ENCODE results near the gene SLX4IP.

Gene SLX4IP

DNA sequence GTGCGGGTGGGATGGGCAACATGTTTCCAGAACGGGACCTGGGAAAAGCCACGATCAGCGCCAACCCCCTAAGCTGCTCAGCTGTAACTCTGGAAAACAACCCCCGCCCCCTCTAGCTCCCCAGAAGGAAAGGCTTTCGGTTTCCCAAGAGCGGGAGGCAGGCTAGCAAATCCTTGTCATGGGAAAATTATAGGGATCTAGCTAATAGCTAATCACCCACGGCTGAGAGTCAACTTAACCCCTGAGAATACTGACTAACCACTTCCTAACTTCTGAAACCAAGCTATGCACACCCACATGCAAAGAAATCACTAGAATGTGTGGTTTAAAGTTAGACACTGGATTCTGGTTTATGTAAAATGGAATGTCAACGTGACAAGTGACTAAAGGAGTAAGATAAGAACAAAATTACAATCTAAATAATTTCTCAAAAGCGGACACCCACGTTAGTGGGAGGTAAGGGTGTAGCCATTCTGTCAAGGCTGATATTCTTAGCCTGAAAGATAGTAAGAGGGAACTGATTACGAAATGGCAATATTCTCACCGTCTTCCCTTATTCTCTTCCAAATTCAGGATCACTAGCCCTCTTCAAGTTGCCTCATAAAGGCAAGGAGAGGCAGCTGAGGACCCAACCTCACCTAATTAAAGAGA lies 218.6 kb downstream of the SLX4IP start:
- DNase-seq: peak in 1 of 2 donors; percentile 29

GRCh38 chr20:10654250-10654610 lies 219.1 kb downstream of the SLX4IP start:
- no peak for DNase-seq

DNA sequence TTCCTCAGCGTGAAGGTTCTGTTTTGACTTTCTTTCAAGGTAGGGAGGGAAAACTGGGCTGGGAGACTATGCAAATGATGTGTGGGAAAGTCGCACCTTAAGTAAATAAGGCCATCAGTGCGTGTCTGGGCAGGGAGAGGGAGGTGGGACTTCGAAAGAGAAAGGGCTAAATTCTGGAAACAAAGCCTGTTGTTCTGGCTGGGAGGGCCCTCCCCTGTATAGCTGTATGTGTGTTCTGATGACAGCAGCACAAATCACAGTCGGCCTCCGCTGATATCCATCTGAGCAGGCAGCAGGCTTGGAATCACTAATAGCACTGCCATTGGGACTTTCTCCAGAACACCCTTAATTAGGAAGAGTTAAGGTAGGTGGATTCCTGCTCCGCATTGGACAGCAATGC lies 219.5 kb downstream of the SLX4IP start:
- DNase-seq: no peak

DNA sequence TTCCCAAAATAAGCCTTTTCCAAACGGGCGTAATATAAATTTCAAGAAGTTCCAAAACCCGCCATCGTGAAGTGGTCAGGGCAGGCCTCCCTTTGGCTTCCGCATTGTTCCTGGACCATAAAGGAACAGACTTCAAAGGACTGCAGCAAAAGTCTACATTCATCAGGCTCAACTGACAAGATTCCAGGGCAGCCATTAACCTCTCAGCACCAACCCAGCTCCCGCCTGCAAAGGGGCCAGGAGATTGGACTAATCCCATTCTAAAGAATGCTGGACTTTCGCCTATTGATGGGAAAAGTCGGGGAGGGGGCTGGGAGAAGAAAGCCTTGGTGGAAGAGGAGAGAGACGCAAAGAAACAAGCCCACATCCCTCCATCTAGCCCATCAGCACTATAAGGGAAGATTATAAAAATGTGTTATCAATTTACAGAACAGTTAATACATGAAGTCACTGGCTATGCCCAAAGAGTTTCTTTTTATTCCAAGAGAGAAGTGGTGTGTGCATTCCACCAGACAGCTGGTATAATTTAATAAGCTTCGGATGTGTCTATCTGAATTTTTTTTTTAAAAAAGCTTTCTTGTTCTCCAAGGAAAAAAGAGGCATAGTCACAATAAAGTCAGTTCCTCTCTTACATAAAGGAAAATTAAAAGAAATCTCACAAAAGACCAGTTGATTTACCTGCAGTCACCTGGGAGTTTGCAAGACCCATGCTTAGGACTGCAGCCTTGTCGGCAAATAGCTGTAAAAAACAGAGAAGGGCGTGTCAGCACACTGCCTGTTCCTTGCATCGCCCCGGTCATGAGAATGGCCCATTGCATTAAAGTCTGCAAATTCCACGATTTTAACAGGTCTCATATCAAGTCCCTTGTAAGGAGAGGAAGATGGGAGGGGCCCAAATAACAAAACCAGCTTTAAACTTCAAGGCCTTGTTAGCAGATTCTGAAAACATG lies 220.9 kb downstream of the SLX4IP start:
- no peak for DNase-seq

DNA sequence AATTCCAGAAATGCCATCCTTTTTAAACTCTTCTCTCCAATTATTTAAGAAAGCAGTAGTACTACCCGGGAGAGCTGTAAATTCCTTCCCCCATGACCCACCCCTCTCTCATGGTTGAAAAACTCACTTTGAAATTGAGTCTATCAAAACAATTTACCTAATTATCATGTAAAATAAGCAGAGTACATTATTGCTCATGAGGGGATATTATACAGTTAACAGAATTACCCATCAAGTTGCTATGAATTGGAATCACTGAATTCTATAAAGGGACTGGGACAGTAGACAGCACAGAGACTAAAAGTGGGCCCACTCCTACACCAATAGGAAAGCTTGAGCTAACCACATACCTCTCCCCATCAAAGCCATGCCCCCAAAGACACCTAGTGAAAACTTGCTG lies 222.3 kb downstream of the SLX4IP start:
- no peak for DNase-seq

DNA sequence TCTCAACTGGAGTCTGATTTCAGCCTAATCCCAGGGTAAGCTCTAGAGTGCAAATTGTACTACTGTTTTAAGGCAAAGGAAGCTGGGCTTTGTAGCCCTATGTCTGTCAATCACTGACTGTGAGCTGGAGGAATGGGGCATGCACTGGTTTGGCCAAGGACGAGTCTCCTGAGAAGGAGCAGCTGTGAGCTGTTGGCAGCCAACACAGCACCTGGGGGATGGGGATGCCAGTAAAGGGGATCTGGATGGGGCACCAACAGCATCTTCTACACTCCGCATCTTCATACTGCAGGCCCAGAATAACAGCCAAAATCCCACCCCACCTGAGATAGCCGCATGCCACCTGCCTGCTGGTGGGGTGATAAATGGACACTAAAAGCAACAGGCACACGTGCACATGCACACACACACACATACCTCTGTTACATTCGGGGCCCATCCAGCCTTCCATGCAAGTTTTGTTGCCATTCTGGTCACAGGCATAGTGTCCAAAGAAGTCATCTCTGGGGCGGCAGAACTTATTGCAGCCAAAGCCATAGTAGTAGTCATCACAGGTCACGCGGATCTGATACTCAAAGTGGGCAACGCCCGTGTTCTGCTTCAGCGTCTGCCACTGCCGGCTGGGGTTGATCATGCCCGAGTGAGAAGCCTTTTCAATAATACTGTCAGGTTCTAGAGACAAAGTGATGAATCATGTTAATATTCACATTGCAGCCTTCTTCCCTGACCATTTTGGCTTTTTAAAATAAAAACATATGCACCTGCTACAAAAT lies 223.1 kb downstream of the SLX4IP start:
- no peak for DNase-seq

DNA sequence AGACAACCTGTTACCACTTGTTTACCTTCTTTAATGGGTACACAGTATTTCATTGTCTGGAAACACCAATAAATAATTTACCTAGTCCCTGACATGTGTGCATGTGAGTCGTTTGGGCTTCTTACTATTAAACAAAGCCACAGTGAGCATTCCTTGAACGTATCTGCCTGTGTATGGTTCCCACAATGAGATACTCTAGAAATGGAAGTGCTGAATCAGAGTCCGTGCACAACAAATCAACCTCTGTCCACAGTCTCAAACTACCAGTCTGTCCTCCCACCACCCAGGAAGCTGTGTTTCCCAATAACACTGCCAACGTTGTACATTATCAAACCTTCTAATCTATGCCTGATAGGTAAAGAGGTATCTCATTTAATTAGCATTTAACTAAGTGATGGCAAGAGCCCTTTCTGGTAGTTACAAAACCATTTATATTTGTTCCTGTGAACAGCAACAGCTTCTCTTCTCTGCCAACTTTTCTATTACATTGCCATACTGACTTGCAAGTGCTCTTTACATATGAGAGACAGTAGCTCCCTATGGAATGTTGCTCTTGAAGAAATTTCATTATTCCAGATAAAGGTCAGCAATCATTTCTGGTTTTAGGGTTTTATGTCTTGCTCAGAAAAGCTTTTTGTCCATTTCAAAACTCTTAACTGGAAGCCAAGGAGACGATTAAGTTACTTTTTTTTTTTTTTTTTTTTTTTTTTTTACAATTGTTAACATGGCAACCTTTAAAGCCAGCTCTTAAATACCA lies 223.9 kb downstream of the SLX4IP start:
- DNase-seq: no peak

DNA sequence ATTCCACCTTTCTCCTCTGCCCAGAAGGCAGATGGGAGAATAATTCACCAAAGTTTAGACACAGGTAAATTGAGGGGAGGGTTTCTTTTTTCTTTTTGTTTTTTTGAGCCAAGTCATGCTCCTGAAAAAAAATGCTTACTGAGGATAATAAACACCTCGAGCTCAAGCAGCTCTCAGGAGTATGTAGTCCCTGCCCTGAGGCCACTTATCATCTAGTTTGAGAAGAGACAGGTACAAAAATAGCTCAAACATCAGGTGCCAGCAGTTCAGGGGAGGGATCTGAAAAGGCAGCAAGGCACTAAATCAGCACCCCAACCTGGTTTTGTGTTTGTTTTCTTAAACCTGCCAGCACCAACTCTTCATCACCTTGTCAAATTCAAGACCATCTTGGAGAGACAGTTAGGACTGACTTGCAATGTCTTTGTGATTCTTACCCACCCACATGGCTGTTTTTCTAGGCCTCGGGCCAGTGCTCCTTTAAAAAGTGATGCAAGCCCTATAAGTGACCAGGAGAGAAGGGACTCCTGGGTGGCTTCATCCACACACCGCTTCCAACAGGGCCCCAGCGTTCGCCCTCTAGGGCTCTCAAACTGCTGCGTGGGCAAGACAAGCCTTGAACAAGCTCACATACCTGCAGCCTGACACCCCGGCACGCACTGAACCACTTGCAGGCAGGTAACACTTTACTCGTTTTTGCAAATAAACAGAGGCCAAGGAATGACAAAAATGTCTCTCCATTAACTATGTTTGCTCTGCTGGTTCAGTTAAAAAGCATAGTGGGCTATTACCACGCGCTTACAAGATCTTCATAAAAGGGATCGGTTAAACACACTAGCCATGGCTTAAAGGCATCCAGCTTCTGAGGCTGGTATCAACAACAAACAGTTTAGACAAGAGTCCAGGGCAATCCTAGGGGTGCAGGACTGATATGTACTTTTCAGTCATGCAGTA lies 224.8 kb downstream of the SLX4IP start:
- DNase-seq: no peak

GRCh38 chr20:10660661-10661060 lies 225.6 kb downstream of the SLX4IP start:
- no peak for DNase-seq

DNA sequence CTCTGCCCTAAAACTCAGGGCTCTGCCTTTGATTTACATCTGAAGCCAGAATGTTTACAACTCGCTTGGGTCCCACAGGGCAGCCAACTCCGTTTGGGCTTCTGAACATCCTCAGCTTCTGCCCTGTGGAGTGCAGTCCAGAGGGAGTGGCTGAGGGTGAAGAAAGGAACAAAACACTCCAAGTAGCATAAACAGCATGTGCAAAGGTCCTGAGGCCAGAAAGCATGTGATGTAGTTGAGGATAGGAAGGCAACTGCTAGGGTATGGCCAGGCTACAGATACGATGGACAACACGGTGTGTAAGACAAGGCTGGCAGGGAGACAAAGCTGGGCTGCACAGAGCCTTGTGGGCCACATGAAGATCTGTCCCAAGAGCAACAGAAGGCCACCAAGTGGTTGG lies 226.2 kb downstream of the SLX4IP start:
- DNase-seq: no peak

DNA sequence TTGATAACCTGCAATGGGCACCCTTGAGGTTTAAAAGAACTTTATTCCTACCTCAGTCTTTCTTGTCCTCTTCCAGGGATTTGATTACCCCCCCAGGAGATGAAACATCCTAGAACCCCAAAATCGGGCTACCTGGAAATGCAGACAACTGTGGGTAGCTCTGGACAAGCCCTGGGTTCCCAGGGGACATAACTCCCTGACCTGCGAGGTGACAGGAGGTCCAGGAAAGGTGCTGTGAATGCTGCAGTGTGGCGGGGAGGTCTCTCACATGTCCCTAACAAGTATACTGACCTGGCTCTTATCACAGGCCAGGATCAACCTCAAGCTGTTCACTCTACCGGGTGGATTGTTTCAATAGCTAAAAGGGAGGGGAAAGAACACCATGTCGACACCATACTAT lies 227.0 kb downstream of the SLX4IP start:
- DNase-seq: no peak

DNA sequence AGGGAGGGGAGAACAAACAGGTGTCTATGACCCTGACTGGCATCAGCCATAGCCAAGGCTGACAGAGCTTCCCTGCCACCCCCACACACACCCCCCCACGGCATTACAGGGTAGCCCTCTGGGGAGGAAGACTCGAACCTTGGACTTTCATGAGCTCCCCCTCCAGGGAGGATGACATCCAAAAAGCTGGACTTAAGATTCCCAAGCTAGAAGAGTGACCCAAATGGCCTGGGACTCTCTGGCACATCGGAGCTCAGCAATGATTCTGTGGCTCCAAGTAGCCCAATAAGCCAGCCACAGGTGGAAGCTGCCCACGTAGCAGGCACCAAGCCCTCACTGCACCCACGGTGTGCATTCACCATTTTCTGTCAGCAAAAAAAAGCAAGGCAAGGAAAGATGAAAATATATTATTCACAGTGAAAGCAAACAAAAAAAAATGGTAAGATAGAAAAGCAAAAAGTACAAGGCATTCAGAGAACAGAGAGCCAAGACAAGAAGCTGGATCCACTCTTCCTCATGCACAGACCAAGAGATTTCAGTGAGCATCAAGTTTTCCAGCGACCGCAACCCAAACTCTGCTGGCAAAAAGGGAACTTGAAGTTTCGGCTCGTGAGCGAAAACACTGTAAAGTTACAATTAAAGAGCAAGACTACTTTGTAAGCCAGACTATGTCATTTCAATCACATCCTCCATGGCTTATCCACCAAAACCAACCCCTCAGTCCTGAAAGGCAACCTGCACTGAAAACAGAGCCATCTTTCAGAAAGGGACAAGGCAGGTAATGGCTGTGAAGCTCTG lies 227.8 kb downstream of the SLX4IP start:
- DNase-seq: peak; percentile 63 to 75

DNA sequence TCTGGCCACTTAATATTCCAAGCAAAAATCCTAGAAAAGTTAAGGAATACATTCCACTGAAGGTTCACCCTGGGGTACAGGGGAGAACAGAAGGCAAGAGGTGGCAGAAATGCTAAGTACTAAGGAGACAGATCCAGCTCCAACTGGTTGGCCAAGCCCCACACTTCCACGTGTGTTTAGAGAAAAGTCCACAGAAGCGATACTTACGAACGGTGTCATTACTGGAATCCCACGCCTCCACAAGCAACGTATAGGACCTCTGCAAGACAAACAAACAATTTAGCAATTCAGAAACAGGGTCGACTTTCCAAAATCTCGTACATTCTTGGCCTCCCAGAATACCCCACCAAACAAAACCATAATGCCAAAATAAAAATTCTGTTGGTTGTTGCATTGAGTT lies 228.7 kb downstream of the SLX4IP start:
- DNase-seq: no peak

GRCh38 chr20:10665027-10665561 lies 230.0 kb downstream of the SLX4IP start:
- DNase-seq: no peak

DNA sequence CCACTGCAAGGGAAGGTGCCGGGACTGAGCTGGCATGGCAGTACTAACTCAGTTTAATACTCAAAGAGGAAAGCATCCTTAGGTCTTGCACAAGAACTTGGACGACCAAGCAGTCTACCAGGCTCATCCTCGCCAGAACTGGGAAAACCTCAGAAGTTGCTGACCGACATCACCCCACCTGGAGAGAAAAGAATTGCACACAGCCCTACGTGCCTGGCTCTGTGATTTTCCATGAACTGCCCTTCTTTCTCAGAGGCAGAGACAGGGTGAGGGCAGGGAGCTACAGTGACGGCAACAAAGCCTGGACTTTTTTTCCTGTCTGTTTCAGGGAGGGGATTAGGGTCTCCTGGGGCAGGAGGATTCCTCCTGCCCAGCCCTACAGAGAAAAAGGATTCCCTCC lies 230.7 kb downstream of the SLX4IP start:
- DNase-seq: no peak

DNA sequence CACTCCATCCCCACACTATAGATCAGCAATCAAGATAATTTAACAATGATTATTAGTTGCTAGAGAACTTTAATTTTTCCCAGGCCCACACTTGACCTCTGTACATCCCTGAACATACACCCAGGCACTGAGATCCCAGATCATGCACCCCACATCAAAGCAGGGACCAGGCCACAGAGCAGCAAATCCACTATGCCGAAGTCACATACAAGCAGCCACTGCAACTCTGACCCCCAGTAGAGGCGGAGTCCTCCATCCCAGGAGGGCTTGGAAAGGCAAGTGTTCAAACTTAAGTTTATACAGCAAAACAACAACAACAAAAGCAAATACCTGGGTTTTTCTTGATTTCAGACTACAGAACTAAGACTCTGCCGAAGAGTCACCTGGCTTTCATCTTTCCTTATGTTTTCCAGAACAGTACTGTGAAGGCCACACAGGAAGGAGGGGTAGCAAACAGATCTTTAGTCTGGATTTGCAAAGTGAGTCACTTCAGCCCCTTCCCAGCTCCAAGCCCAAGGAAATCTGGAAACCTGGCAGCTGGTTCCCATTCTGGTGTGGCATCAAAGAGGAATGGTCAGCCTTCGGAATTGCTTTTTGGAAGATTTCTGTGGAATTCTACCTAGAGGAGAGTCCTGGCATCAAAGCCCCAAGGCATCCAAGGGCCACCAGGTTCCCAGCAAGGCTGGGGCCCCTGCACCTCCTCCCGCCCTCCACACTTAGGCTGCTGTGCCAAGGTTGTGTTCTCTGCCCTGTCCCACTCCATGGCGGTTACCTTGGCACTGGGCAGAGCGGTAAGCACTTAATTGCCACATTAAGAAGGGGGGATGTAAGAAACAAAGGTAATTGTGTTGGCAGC lies 231.3 kb downstream of the SLX4IP start:
- no peak for DNase-seq

DNA sequence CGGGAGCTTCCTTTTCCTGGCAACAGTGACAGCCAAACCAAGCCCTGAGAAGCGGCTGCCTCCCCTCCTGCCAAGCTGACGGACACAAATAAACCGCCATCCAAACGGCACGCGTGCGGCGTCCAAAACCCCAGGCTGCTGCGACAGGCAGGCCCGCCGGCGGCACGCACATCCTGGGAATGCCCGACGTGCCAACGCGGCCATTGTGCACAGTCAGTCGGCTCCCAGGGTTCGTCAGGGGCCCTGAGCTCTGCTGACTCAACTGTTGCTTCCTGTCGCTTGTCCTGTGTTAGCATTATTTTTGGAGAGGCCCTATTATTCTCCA lies 231.9 kb downstream of the SLX4IP start:
- DNase-seq: no peak

GRCh38 chr20:10667560-10668167 lies 232.6 kb downstream of the SLX4IP start:
- no peak for DNase-seq

Measured in inflammatory macrophage (primary cell).